Trophoblast cell (in vitro differentiated cells and primary cell): ENCODE results near the gene KLHL15.

ENCODE experiments used
- DNase-seq, 2 donors: peaks; one replicate each; pipeline ENCODE4 v3.0.0-alpha.2; 2016
- H2AFZ ChIP-seq: 2 replicates; pipeline ENCODE4 v1.6.1; 2013; ENCODE audit warnings: low read length, moderate library complexity, mild to moderate bottlenecking; ENCODE audit not compliant: insufficient read depth, poor library complexity
- H2AK5ac ChIP-seq: 2 replicates; pipeline ENCODE4 v1.6.1; 2013; ENCODE audit warnings: mild to moderate bottlenecking, low read length
- H2BK120ac ChIP-seq: 2 replicates; pipeline ENCODE4 v1.6.1; 2013; ENCODE audit warnings: low read length, mild to moderate bottlenecking, moderate library complexity; ENCODE audit not compliant: insufficient read depth, poor library complexity
- H2BK12ac ChIP-seq: 2 replicates; pipeline ENCODE4 v1.6.1; 2013; ENCODE audit warnings: mild to moderate bottlenecking, low read length, moderate library complexity
- H2BK5ac ChIP-seq: 2 replicates; pipeline ENCODE4 v1.6.1; 2013; ENCODE audit warnings: low read length, low read depth, moderate library complexity, mild to moderate bottlenecking; ENCODE audit not compliant: poor library complexity
- H3K14ac ChIP-seq: 2 replicates; pipeline ENCODE4 v1.6.1; 2013; ENCODE audit warnings: mild to moderate bottlenecking, low read length
- H3K18ac ChIP-seq: 2 replicates; pipeline ENCODE4 v1.6.1; 2013; ENCODE audit warnings: mild to moderate bottlenecking, low read length
- H3K23ac ChIP-seq: 2 replicates; pipeline ENCODE4 v1.6.1; 2013; ENCODE audit warnings: low read length
- H3K27ac ChIP-seq: 2 replicates; pipeline ENCODE4 v1.5.1; 2013; ENCODE audit warnings: low read depth, mild to moderate bottlenecking, inconsistent platforms, low read length, moderate library complexity
- H3K27me3 ChIP-seq: 2 replicates; pipeline ENCODE4 v1.6.1; 2013; ENCODE audit warnings: inconsistent platforms, mild to moderate bottlenecking, low read length, moderate library complexity; ENCODE audit not compliant: insufficient read depth
- H3K36me3 ChIP-seq, 2 experiments: 1 replicate in 1 of 2; 2 replicates in 1 of 2; pipeline ENCODE4 v1.6.1; 2013; ENCODE audit warnings: low read length in 2 of 2, mild to moderate bottlenecking in 2 of 2, moderate library complexity in 1 of 2; ENCODE audit not compliant: insufficient read depth in 2 of 2, control insufficient read depth in 1 of 2
- H3K4ac ChIP-seq: 2 replicates; pipeline ENCODE4 v1.6.1; 2013; ENCODE audit warnings: low read depth, mild to moderate bottlenecking, low read length, moderate library complexity
- H3K4me1 ChIP-seq, 2 experiments: 1 replicate in 1 of 2; 2 replicates in 1 of 2; pipeline ENCODE4 v1.6.1; 2013; ENCODE audit warnings: low read length in 2 of 2, mild to moderate bottlenecking in 2 of 2, moderate library complexity in 1 of 2; ENCODE audit not compliant: insufficient read depth in 2 of 2, control insufficient read depth in 1 of 2
- H3K4me2 ChIP-seq: 2 replicates; pipeline ENCODE4 v1.6.1; 2013; ENCODE audit warnings: inconsistent platforms, mild to moderate bottlenecking, low read length, moderate library complexity
- H3K4me3 ChIP-seq: 2 replicates; pipeline ENCODE4 v1.5.1; 2013; ENCODE audit warnings: mild to moderate bottlenecking, low read depth, low read length, inconsistent platforms
- H3K79me1 ChIP-seq: one replicate; pipeline ENCODE4 v1.6.1; 2013; ENCODE audit warnings: low read length
- H3K79me2 ChIP-seq: 2 replicates; pipeline ENCODE4 v1.6.1; 2013; ENCODE audit warnings: low read length, mild to moderate bottlenecking; ENCODE audit not compliant: control insufficient read depth, insufficient read depth, poor library complexity
- H3K9ac ChIP-seq: 2 replicates; pipeline ENCODE4 v1.6.1; 2013; ENCODE audit warnings: mild to moderate bottlenecking, low read length
- H3K9me3 ChIP-seq: 2 replicates; pipeline ENCODE4 v1.6.1; 2013; ENCODE audit warnings: low read depth, mild to moderate bottlenecking, control low read depth, inconsistent platforms, low read length; ENCODE audit not compliant: insufficient read depth
- H4K12ac ChIP-seq: 2 replicates; pipeline ENCODE4 v1.6.1; 2013; ENCODE audit warnings: low read depth, mild to moderate bottlenecking, low read length, moderate library complexity
- H4K8ac ChIP-seq: 2 replicates; pipeline ENCODE4 v1.6.1; 2013; ENCODE audit warnings: low read depth, mild to moderate bottlenecking, low read length, moderate library complexity
- H4K91ac ChIP-seq: one replicate; pipeline ENCODE4 v1.6.1; 2013; ENCODE audit warnings: low read depth, mild to moderate bottlenecking, low read length, moderate library complexity
- WGBS: extraction: QIAGEN DNeasy Blood & Tissue Kit; methylation state at CpG from one replicate; pipeline ENCODE4 v1.1.7; 2013; ENCODE audit warnings: missing lambda C conversion rate; ENCODE audit not compliant: insufficient read length, insufficient coverage; ENCODE audit errors: extremely low coverage; 5-methylcytosine and 5-hydroxymethylcytosine counted together

The KLHL15 gene

DNA sequence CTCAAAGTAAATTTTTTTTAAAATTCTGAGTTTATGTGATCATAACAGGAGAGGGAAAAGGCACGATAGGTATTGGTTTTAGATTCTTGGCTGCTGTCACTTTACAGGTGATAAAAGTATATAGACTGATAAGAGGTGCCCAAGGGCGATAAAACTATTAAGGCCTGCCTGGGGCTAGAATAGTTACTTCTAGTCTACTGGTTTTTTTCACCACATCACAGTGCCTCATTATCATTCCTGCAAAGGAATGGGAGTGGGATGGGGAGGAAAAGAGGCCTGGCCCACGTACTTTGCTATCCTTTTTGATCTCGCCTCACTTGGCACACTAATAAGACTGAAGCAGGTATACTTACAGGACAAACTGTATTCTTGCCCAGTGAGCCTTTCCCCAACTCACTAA, 72.6 kb downstream of the KLHL15 start:
- Histone ChIP-seq H4K12ac (no peak overlapping the region), H3K9me3 (no peaks in the 10 kb centered on the region), H3K4me3 (no peak overlapping the region), H3K79me1 (no peaks in the 10 kb centered on the region), H4K91ac (no peak overlapping the region), H2BK5ac (no peak overlapping the region), H2BK12ac (no peak overlapping the region), H4K8ac (no peak overlapping the region), H2AFZ (no peak overlapping the region), H3K27me3 (no peaks in the 10 kb centered on the region), H3K4me1 (peaks cover 0 to 2% of the 10 kb centered on the region in 2 experiments), H3K36me3 (no peaks in the 10 kb centered on the region), H3K4ac (no peak overlapping the region), H3K14ac (no peak overlapping the region), H3K4me2 (no peak overlapping the region), H2AK5ac (no peak overlapping the region), H3K79me2 (no peaks in the 10 kb centered on the region), H3K18ac (no peak overlapping the region), H2BK120ac (no peak overlapping the region), H3K27ac (no peak overlapping the region), H3K9ac (no peak overlapping the region), H3K23ac (no peak overlapping the region)
- WGBS, result no CpG with 5 or more reads among the region's 4 CpGs
- DNase-seq, result peak; percentile 84 to 95

DNA sequence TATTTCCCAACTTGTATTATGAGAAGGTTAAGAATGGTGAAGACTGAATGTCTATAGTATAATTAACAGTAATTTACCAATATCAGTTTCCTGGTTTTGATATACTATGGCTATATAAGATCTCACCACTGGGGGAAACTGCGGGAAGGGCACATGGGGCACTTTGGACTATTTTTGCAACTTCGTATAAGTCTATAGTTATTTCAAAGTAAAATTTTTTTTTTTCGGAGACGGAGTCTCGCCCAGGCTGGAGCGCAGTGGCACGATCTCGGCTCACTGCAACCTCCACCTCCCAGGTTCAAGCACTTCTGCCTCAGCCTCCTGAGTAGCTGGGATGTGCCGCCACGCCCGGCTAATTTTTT, 73.1 kb downstream of the KLHL15 start:
- Histone ChIP-seq H4K91ac (no peak overlapping the region), H4K12ac (no peak overlapping the region), H3K4me3 (no peak overlapping the region), H3K27ac (no peak overlapping the region), H3K18ac (no peak overlapping the region), H3K79me1 (no peaks in the 10 kb centered on the region), H2AK5ac (no peak overlapping the region), H2AFZ (no peak overlapping the region), H3K79me2 (no peaks in the 10 kb centered on the region), H3K4ac (no peak overlapping the region), H4K8ac (no peak overlapping the region), H3K23ac (no peak overlapping the region), H3K9ac (no peak overlapping the region), H3K14ac (no peak overlapping the region), H2BK12ac (no peak overlapping the region), H2BK120ac (no peak overlapping the region), H3K9me3 (no peaks in the 10 kb centered on the region), H3K27me3 (no peaks in the 10 kb centered on the region), H3K36me3 (no peaks in the 10 kb centered on the region), H3K4me2 (no peak overlapping the region), H2BK5ac (no peak overlapping the region), H3K4me1 (peaks cover 0 to 2% of the 10 kb centered on the region in 2 experiments)
- DNase-seq, result no peak
- WGBS, result no CpG with 5 or more reads among the region's 11 CpGs

DNA sequence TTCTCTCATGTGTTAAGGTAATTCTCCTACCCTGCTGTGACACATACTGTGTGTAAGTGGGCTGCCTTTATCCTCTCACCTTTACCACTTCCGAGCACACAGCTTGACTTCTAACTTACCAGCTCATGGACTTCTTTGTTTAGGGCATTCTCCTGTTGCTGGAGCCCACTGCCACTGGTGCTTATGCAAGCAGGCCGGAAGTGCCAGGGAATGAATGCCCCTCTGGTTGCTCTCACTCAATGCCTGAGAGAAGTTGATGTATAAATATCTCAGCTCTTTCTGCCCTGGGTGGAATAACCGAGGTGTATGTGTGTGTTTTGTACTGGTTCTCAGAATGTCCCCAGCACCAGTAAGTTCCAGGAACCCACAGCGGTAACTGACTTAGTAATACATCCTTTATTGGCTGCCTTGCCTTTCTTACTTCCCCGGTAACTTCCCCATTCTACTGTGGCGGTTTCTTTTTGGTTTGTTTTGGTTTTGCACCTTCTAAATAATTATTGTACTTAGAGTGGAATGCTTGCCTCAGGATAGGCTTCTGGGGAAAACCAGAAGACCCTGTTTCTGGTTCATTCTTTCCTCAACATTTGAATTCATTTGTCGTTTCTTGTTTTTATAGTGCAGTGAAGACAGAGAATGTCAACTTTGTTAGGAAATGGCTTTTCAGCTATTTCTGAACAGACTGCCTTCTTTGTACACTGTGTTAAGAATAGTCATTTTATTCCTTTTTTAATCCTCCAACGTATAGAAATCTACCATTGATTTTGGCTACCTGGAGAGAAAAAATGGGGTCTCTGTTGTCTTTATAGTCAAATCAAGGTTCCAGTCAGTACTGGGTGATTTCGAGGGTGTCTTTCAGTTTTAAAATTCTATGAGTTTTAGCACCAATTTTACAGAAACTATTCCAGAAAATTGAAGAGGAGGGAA, 73.7 kb downstream of the KLHL15 start:
- H2BK120ac ChIP-seq, result no peak overlapping the region
- peaks cover 0 to 2% of the 10 kb centered on the region in 2 experiments for H3K4me1 ChIP-seq
- H4K12ac ChIP-seq, result no peak overlapping the region
- no peaks in the 10 kb centered on the region for H3K36me3 ChIP-seq
- H2BK5ac ChIP-seq, result no peak overlapping the region
- H3K9ac ChIP-seq, result no peak overlapping the region
- H3K9me3 ChIP-seq, result no peaks in the 10 kb centered on the region
- H4K91ac ChIP-seq, result no peak overlapping the region
- no peak overlapping the region for H2BK12ac ChIP-seq
- H3K4me2 ChIP-seq, result peak overlapping the region; percentile 45
- WGBS, result no CpG with 5 or more reads among the region's 9 CpGs
- no peak overlapping the region for H3K4me3 ChIP-seq
- no peak overlapping the region for H4K8ac ChIP-seq
- no peak overlapping the region for H2AFZ ChIP-seq
- H3K27ac ChIP-seq, result no peak overlapping the region
- no peak overlapping the region for H3K14ac ChIP-seq
- no peaks in the 10 kb centered on the region for H3K27me3 ChIP-seq
- peak in 1 of 2 donors; percentile 60 for DNase-seq
- H3K79me2 ChIP-seq, result no peaks in the 10 kb centered on the region
- H3K4ac ChIP-seq, result no peak overlapping the region
- H3K18ac ChIP-seq, result no peak overlapping the region
- no peaks in the 10 kb centered on the region for H3K79me1 ChIP-seq
- H2AK5ac ChIP-seq, result no peak overlapping the region
- H3K23ac ChIP-seq, result no peak overlapping the region

DNA sequence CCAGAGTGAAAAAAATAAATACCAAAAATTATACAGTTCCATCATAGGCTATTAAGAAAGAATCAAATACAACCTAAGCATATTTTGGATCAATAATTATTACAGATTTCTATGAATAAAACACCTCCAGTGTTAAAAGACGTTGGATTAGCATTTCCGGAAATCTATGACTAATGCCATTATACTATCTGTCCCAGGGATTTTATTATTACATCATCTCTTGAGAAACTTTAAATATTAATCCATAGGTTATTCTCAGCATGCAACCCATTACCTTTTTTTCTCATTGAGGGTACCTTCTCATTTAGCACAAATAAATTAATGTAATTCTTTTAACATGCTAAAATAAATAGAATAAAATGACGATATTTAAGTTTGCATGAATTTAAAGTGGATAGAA, 74.6 kb downstream of the KLHL15 start:
- Histone ChIP-seq H3K9ac (no peak overlapping the region), H3K4ac (no peak overlapping the region), H3K23ac (no peak overlapping the region), H2AK5ac (no peak overlapping the region), H4K8ac (no peak overlapping the region), H3K79me1 (no peaks in the 10 kb centered on the region), H2BK5ac (no peak overlapping the region), H3K27me3 (no peaks in the 10 kb centered on the region), H4K12ac (no peak overlapping the region), H3K36me3 (no peaks in the 10 kb centered on the region), H2BK120ac (no peak overlapping the region), H3K14ac (no peak overlapping the region), H3K18ac (no peak overlapping the region), H3K9me3 (no peaks in the 10 kb centered on the region), H2BK12ac (no peak overlapping the region), H3K4me1 (peaks cover 0 to 2% of the 10 kb centered on the region in 2 experiments), H3K4me3 (no peak overlapping the region), H3K27ac (no peak overlapping the region), H3K79me2 (no peaks in the 10 kb centered on the region), H2AFZ (no peak overlapping the region), H4K91ac (no peak overlapping the region), H3K4me2 (no peak overlapping the region)
- DNase-seq, result no peak
- no CpG with 5 or more reads among the region's 3 CpGs for WGBS
